ENCODE results near the gene HMGCS1. TPM values are rescaled to one million over a fixed set of nuclear protein-coding genes. Genes with fewer than 3 reads are reported as not detected.
"Not testable (repeated sequence)": the region's sequence is repeated elsewhere in the genome, so short reads cannot be mapped to it uniquely, and the experiment has no call there.

Gene HMGCS1
- total and polyA plus RNA-seq, 2 experiments from 2014 or later, result 84.1 to 105 TPM

DNA sequence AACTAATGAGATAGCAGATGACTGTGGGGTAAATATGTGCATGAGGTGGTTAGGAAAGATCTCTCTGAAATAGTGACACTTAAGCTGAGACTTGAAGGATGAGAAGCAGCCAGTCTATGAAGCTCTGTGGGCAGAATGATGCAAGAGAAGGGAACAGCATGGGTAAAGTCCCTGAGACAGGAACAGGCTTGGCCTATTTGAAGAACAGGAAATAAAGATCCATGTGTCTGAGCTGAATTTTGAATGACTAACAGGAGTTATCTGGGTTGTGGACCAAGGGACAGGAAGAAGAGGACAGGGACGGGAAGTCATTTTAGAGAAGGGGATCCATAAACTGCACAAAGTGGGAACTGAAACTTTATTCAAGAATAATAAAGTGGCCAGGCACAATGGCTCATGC lies 25.6 kb upstream of the HMGCS1 start:
- Histone ChIP-seq H3K4me1 (ENCODE audit: low read depth) (no peaks in the 10 kb centered on the region), H3K9me3 (ENCODE audit: low read depth) (no peaks in the 10 kb centered on the region), H3K27ac (no peak overlapping the region), H3K36me3 (no peaks in the 10 kb centered on the region), H3K4me3 (no peak overlapping the region), H3K27me3 (no peaks in the 10 kb centered on the region)
- TF ChIP-seq, protein P1, sequence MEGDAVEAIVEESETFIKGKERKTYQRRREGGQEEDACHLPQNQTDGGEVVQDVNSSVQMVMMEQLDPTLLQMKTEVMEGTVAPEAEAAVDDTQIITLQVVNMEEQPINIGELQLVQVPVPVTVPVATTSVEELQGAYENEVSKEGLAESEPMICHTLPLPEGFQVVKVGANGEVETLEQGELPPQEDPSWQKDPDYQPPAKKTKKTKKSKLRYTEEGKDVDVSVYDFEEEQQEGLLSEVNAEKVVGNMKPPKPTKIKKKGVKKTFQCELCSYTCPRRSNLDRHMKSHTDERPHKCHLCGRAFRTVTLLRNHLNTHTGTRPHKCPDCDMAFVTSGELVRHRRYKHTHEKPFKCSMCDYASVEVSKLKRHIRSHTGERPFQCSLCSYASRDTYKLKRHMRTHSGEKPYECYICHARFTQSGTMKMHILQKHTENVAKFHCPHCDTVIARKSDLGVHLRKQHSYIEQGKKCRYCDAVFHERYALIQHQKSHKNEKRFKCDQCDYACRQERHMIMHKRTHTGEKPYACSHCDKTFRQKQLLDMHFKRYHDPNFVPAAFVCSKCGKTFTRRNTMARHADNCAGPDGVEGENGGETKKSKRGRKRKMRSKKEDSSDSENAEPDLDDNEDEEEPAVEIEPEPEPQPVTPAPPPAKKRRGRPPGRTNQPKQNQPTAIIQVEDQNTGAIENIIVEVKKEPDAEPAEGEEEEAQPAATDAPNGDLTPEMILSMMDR (IDR thresholded peaks at IDR 0.05; ENCODE audit: low read depth, low read length), result no peak
- no peak for DNase-seq (ENCODE audit: low read depth in 1 of 2, low spot score in 1 of 2)

DNA sequence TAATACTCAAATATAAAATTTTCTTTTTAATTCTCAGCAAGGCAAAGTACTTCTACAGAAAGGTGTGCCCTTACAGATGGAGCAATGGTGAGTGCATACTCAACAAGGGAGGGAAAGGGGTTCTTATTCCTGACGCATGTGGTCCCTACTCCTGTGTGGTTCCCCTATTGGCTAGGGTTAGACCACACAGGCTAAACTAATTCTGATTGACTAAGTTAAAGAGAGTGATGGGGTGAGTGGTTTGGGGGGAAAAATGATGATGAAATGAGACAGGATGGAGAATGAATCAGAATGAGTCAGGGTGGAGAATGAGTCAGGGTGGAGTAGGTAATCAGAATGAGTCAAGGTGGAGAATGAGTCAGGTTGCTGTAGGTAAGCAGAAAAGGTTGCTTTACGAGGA lies 22.9 kb upstream of the HMGCS1 start:
- no peaks in the 10 kb centered on the region for H3K27me3 ChIP-seq
- H3K27ac ChIP-seq, result no peak overlapping the region
- no peaks in the 10 kb centered on the region for H3K9me3 ChIP-seq (ENCODE audit: low read depth)
- DNase-seq (ENCODE audit: low read depth in 1 of 2, low spot score in 1 of 2), result no peak
- TF ChIP-seq, protein P1 (IDR thresholded peaks at IDR 0.05; ENCODE audit: low read depth, low read length), result no peak
- no peak overlapping the region for H3K4me3 ChIP-seq
- H3K36me3 ChIP-seq, result no peaks in the 10 kb centered on the region
- H3K4me1 ChIP-seq (ENCODE audit: low read depth), result no peaks in the 10 kb centered on the region

- Histone ChIP-seq H3K4me3 (no peak overlapping the region), H3K27me3 (no peaks in the 10 kb centered on the region), H3K4me1 (ENCODE audit: low read depth) (no peaks in the 10 kb centered on the region), H3K27ac (no peak overlapping the region), H3K9me3 (ENCODE audit: low read depth) (no peaks in the 10 kb centered on the region), H3K36me3 (no peaks in the 10 kb centered on the region)
- no peak for DNase-seq (ENCODE audit: low read depth in 1 of 2, low spot score in 1 of 2)
- TF ChIP-seq, protein P1 (IDR thresholded peaks at IDR 0.05; ENCODE audit: low read depth, low read length), result no peak
Observed at GRCh38 chr5:43335681-43336080, 22.5 kb upstream of the HMGCS1 start.

DNA sequence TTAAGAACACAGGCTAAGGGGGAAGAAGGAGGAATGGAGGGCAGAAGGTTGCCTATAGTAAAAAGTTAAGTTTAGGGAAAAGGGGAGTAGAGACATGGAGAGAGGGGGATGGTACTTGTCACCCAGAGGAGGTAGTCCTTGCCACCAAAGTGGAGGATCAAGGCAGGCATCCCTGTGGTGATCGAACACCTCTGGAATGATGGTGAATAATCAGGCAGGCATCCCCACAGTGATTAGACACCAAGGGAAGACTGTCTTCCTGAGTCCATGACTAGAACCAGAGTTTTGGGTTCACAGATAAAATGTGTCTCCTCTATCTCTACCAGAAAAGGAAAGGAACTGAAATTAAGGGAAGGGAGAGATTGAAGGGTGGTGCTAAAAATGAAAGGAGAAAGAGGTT lies 19.2 kb upstream of the HMGCS1 start:
- Histone ChIP-seq H3K4me3 (no peak overlapping the region), H3K9me3 (ENCODE audit: low read depth) (no peaks in the 10 kb centered on the region), H3K36me3 (no peaks in the 10 kb centered on the region), H3K27me3 (no peaks in the 10 kb centered on the region), H3K27ac (no peak overlapping the region), H3K4me1 (ENCODE audit: low read depth) (no peaks in the 10 kb centered on the region)
- TF ChIP-seq, protein P1 (IDR thresholded peaks at IDR 0.05; ENCODE audit: low read depth, low read length), result no peak
- no peak for DNase-seq (ENCODE audit: low read depth in 1 of 2, low spot score in 1 of 2)

DNA sequence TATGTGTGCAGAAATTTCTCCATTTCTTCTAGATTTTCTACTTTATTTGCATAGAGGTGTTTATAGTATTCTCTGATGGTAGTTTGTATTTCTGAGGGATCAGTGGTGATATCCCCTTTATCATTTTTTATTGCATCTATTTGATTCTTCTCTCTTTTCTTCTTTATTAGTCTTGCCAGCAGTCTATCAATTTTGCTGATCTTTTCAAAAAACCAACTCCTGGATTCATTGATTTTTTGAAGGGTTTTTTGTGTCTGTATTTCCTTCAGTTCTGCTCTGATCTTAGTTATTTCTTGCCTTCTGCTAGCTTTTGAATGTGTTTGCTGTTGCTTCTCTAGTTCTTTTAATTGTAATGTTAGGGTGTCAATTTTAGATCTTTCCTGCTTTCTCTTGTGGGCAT lies 12.4 kb upstream of the HMGCS1 start:
- H3K4me3 ChIP-seq; DNase-seq (ENCODE audit: low read depth in 1 of 2, low spot score in 1 of 2); H3K9me3 ChIP-seq (ENCODE audit: low read depth): not testable (repeated sequence)

GRCh38 chr5:43323488-43323887 lies 10.3 kb upstream of the HMGCS1 start:
- not testable (repeated sequence) for DNase-seq (ENCODE audit: low read depth in 1 of 2, low spot score in 1 of 2); H3K27me3 ChIP-seq; H3K36me3 ChIP-seq; H3K9me3 ChIP-seq (ENCODE audit: low read depth); H3K4me3 ChIP-seq; H3K27ac ChIP-seq; H3K4me1 ChIP-seq (ENCODE audit: low read depth)

More for the DNA sequence above, 12.4 kb upstream of the HMGCS1 start:
- not testable (repeated sequence) for H3K27me3 ChIP-seq; H3K27ac ChIP-seq; H3K36me3 ChIP-seq; H3K4me1 ChIP-seq (ENCODE audit: low read depth)

DNA sequence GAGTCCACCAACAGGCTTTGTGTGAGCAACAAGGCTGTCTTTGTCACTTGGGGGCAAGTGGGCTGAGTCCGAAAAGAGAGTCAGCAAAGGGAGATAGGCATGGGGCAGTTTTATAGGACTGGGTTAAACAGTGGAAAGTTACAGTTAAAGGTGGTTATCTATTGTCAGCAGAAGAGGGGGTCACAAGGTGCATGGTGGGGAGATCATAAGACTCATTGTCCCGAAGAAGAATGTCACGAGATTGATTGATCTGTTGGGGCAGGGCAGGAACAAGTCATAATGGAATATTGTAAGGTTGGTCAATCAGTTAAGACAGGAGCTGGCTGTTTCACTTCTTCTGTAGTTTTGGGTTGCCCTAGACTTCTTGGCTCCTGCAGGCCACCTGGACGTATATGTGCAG lies 7.6 kb upstream of the HMGCS1 start:
- Histone ChIP-seq H3K36me3 (no peaks in the 10 kb centered on the region), H3K9me3 (ENCODE audit: low read depth) (no peaks in the 10 kb centered on the region), H3K27ac (no peak overlapping the region), H3K4me3 (no peak overlapping the region), H3K27me3 (no peaks in the 10 kb centered on the region), H3K4me1 (ENCODE audit: low read depth) (no peaks in the 10 kb centered on the region)
- TF ChIP-seq, protein P1 (IDR thresholded peaks at IDR 0.05; ENCODE audit: low read depth, low read length), result no peak
- no peak for DNase-seq (ENCODE audit: low read depth in 1 of 2, low spot score in 1 of 2)

Data from cardiac muscle cell (in vitro differentiated cells and primary cell).